GM12878 (cell line): Measurements from ENCODE around the gene ZNF311. TPM values are rescaled to one million over a fixed set of nuclear protein-coding genes. Genes with fewer than 3 reads are reported as not detected.

ENCODE experiments used
- EED ChIP-seq: sonication (generic); IDR thresholded peaks from 2 replicates; pipeline ENCODE4 v1.6.1; 2016; ENCODE audit warnings: antibody characterized with exemption, low read depth
- ETV6 ChIP-seq, 2 experiments: fragments of 450-650 bp in 1 of 2; IDR thresholded peaks in 1 of 2; conservative IDR thresholded peaks in 1 of 2; 2 replicates each; pipeline ENCODE4 v1.6.1; 2014; ENCODE audit warnings: antibody characterized with exemption in 1 of 2, borderline replicate concordance in 1 of 2, low read depth in 1 of 2, mild to moderate bottlenecking in 1 of 2, moderate library complexity in 1 of 2
- NR2F1 ChIP-seq: fragments of 450-650 bp; conservative IDR thresholded peaks from 2 replicates; pipeline ENCODE4 v1.6.1; 2017; ENCODE audit warnings: mild to moderate bottlenecking
- RBBP5 ChIP-seq: fragments of 200-600 bp; sonication (generic); conservative IDR thresholded peaks from 2 replicates; pipeline ENCODE4 v1.6.1; 2016
- RFX5 ChIP-seq: IDR thresholded peaks from 2 replicates; pipeline ENCODE4 v1.6.1; 2011; ENCODE audit warnings: low read depth, low read length, improper control_type of control experiment
- SMAD1 ChIP-seq: fragments of 450-650 bp; IDR thresholded peaks from 2 replicates; pipeline ENCODE4 v1.6.1; 2018; ENCODE audit warnings: mild to moderate bottlenecking, low read depth; ENCODE audit not compliant: partially characterized antibody
- SUPT20H ChIP-seq: IDR thresholded peaks from 2 replicates; pipeline ENCODE4 v1.6.1; 2011; ENCODE audit warnings: low read depth, mild to moderate bottlenecking, low read length, moderate library complexity, borderline replicate concordance; ENCODE audit not compliant: control insufficient read depth
- TARDBP ChIP-seq: IDR thresholded peaks from 2 replicates; pipeline ENCODE4 v1.6.1; 2016; ENCODE audit warnings: borderline replicate concordance
- ZNF622 ChIP-seq: fragments of 450-650 bp; IDR thresholded peaks from 2 replicates; pipeline ENCODE4 v1.6.1; 2017; ENCODE audit warnings: mild to moderate bottlenecking, inconsistent platforms
- polyA plus RNA-seq, 11 experiments: library from polyadenylated mRNA; depleted of rRNA in 4 of 11; unstranded in 6 of 11; stranded (reverse) in 5 of 11; fragments of >200 nt; fragmentation: Nextera tagmentation in 4 of 11; fragmentation: Illumina TruSeq in 1 of 11; extraction: Ambion mirVana in 4 of 11; extraction: Trizol in 1 of 11; gene quantifications; 1 replicate in 1 of 11; 2 replicates in 10 of 11; pipeline versions ENCODE4 v1.2.1 to v1.2.3, GENCODE V29; 2011 to 2016; ENCODE audit warnings: inconsistent platforms in 2 of 11, missing spikeins in 2 of 11, low read depth in 1 of 11
- total RNA-seq, 4 experiments: library from RNA; depleted of rRNA in 3 of 4; stranded (reverse); fragments of >200 nt in 3 of 4; fragmentation: Illumina TruSeq in 1 of 4; extraction: Trizol in 1 of 4; gene quantifications; 2 replicates each; pipeline versions ENCODE4 v1.2.1 to v1.2.3, GENCODE V29; 2013 to 2021
- TF ChIP-seq, protein P1 (sequence below): fragments of 450-650 bp; IDR thresholded peaks from 2 replicates; pipeline ENCODE4 v1.6.1; 2018; ENCODE audit warnings: mild to moderate bottlenecking, low read depth, moderate library complexity; ENCODE audit not compliant: partially characterized antibody
- TF ChIP-seq, protein P2 (sequence below): fragments of 450-650 bp; IDR thresholded peaks from 2 replicates; pipeline ENCODE4 v1.6.1; 2016; ENCODE audit warnings: mild to moderate bottlenecking
- TF ChIP-seq, protein P3 (sequence below): fragments of 450-650 bp; IDR thresholded peaks from 2 replicates; pipeline ENCODE4 v1.6.1; 2017; ENCODE audit warnings: borderline replicate concordance
- TF ChIP-seq, protein P4 (sequence below): IDR thresholded peaks from 2 replicates; pipeline ENCODE4 v1.6.1; 2012; ENCODE audit warnings: low read depth, low read length, improper control_type of control experiment

ZNF311 gene
- total and polyA plus RNA-seq, 10 of the 15 experiments (the other 5 are each of a cell fraction or from before 2014, with no cell fraction given), result 0.07 TPM; not detected in 9

DNA sequence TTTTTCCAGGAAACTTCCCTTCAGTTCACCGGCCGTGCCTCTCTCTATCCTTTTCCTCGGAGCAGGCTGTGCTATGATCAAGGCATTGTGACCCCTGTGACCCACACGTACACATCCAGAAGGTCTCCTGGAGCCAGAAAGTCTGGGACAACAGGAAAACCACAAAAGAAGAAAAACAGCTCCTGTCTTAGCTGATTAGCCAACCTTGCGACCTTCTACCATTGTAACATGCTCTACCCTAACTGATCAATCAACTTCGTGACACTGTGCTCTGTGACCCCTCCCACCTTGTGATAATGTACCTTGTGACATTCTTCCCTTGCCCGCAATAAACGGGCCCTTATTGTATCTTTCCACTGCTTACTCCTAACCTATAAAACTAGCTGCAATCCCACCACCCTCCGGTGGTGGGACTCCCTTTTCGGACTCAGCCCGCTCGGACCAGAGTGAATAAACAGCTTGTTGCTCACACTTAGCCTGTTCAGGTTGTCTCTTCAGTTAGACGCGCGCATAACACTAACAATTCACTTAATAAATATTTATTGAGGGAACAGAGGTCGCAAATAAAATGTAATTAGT is 24.2 kb downstream of the ZNF311 start (continued):
- TF ChIP-seq, protein P1, sequence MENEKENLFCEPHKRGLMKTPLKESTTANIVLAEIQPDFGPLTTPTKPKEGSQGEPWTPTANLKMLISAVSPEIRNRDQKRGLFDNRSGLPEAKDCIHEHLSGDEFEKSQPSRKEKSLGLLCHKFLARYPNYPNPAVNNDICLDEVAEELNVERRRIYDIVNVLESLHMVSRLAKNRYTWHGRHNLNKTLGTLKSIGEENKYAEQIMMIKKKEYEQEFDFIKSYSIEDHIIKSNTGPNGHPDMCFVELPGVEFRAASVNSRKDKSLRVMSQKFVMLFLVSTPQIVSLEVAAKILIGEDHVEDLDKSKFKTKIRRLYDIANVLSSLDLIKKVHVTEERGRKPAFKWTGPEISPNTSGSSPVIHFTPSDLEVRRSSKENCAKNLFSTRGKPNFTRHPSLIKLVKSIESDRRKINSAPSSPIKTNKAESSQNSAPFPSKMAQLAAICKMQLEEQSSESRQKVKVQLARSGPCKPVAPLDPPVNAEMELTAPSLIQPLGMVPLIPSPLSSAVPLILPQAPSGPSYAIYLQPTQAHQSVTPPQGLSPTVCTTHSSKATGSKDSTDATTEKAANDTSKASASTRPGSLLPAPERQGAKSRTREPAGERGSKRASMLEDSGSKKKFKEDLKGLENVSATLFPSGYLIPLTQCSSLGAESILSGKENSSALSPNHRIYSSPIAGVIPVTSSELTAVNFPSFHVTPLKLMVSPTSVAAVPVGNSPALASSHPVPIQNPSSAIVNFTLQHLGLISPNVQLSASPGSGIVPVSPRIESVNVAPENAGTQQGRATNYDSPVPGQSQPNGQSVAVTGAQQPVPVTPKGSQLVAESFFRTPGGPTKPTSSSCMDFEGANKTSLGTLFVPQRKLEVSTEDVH, result no peak
- TF ChIP-seq, protein P2, sequence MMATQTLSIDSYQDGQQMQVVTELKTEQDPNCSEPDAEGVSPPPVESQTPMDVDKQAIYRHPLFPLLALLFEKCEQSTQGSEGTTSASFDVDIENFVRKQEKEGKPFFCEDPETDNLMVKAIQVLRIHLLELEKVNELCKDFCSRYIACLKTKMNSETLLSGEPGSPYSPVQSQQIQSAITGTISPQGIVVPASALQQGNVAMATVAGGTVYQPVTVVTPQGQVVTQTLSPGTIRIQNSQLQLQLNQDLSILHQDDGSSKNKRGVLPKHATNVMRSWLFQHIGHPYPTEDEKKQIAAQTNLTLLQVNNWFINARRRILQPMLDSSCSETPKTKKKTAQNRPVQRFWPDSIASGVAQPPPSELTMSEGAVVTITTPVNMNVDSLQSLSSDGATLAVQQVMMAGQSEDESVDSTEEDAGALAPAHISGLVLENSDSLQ, result peak; percentile 67; the same call in 1 of the 2 replicates
- TF ChIP-seq ETV6 (conservative IDR thresholded peaks at IDR 0.05 in 1 of 2, IDR thresholded peaks at IDR 0.05 in 1 of 2; ENCODE audit: borderline replicate concordance in 1 of 2, low read depth in 1 of 2) (no peak), EED (0 out of 2 replicates have a peak, but pooled peaks have one; percentile 12), RBBP5 (no peak), SUPT20H (no peak), RFX5 (no peak), NR2F1 (peak; percentile 63), SMAD1 (no peak), TARDBP (no peak), ZNF622 (no peak)
- TF ChIP-seq, protein P3, sequence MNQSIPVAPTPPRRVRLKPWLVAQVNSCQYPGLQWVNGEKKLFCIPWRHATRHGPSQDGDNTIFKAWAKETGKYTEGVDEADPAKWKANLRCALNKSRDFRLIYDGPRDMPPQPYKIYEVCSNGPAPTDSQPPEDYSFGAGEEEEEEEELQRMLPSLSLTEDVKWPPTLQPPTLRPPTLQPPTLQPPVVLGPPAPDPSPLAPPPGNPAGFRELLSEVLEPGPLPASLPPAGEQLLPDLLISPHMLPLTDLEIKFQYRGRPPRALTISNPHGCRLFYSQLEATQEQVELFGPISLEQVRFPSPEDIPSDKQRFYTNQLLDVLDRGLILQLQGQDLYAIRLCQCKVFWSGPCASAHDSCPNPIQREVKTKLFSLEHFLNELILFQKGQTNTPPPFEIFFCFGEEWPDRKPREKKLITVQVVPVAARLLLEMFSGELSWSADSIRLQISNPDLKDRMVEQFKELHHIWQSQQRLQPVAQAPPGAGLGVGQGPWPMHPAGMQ, result no peak
- TF ChIP-seq, protein P4, sequence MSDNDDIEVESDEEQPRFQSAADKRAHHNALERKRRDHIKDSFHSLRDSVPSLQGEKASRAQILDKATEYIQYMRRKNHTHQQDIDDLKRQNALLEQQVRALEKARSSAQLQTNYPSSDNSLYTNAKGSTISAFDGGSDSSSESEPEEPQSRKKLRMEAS, result no peak
- TF ChIP-seq, all 136 proteins: peak for 8
